H9 (cell line): ENCODE data around the gene MYT1. TPM values are rescaled to one million over a fixed set of nuclear protein-coding genes. Genes with fewer than 3 reads are reported as not detected.

ENCODE experiments used
- DNase-seq: peaks from one replicate; pipeline ENCODE4 v3.0.0-alpha.2; 2017
- H2AFZ ChIP-seq: one replicate; pipeline ENCODE4 v1.6.1; 2013; ENCODE audit warnings: mild to moderate bottlenecking, low read length, control low read depth, moderate library complexity
- H2AK5ac ChIP-seq: 2 replicates; pipeline ENCODE4 v1.6.1; 2013; ENCODE audit warnings: low read length, control low read depth, mixed read lengths; ENCODE audit not compliant: insufficient read length
- H2BK120ac ChIP-seq: one replicate; pipeline ENCODE4 v1.6.1; 2013; ENCODE audit warnings: low read depth, mild to moderate bottlenecking, low read length, control low read depth, inconsistent platforms; ENCODE audit not compliant: poor library complexity, severe bottlenecking
- H2BK12ac ChIP-seq: 2 replicates; pipeline ENCODE4 v1.6.1; 2013; ENCODE audit warnings: low read length, control low read depth, mixed read lengths, low read depth; ENCODE audit not compliant: insufficient read length
- H2BK15ac ChIP-seq: 2 replicates; pipeline ENCODE4 v1.6.1; 2013; ENCODE audit warnings: low read depth, low read length, control low read depth
- H2BK20ac ChIP-seq: one replicate; pipeline ENCODE4 v1.6.1; 2013; ENCODE audit warnings: low read depth, mild to moderate bottlenecking, low read length, control low read depth, inconsistent platforms; ENCODE audit not compliant: poor library complexity, severe bottlenecking
- H2BK5ac ChIP-seq: 2 replicates; pipeline ENCODE4 v1.6.1; 2013; ENCODE audit warnings: low read length, control low read depth, mixed read lengths; ENCODE audit not compliant: insufficient read length
- H3K14ac ChIP-seq: 2 replicates; pipeline ENCODE4 v1.6.1; 2013; ENCODE audit warnings: low read length, control low read depth; ENCODE audit not compliant: insufficient read depth
- H3K18ac ChIP-seq: 2 replicates; pipeline ENCODE4 v1.6.1; 2013; ENCODE audit warnings: low read depth, mild to moderate bottlenecking, mixed read lengths, low read length, control low read depth; ENCODE audit not compliant: insufficient read length
- H3K23ac ChIP-seq: 2 replicates; pipeline ENCODE4 v1.6.1; 2013; ENCODE audit warnings: low read length, control low read depth, mixed read lengths, low read depth; ENCODE audit not compliant: insufficient read length
- H3K23me2 ChIP-seq: 2 replicates; pipeline ENCODE4 v1.6.1; 2013; ENCODE audit warnings: low read depth, mild to moderate bottlenecking, mixed read lengths, low read length, control low read depth; ENCODE audit not compliant: insufficient read length, poor library complexity, severe bottlenecking
- H3K27ac ChIP-seq: 2 replicates; pipeline ENCODE4 v1.5.1; 2013; ENCODE audit warnings: low read length, control low read depth, mixed read lengths, low read depth; ENCODE audit not compliant: insufficient read length
- H3K27me3 ChIP-seq: 2 replicates; pipeline ENCODE4 v1.6.1; 2013; ENCODE audit warnings: low read length, control low read depth, inconsistent platforms; ENCODE audit not compliant: insufficient read depth
- H3K4ac ChIP-seq: 2 replicates; pipeline ENCODE4 v1.6.1; 2013; ENCODE audit warnings: low read depth, mild to moderate bottlenecking, control low read depth, inconsistent platforms, low read length, moderate library complexity
- H3K4me1 ChIP-seq: 2 replicates; pipeline ENCODE4 v1.6.1; 2013; ENCODE audit warnings: low read length, control low read depth, inconsistent platforms; ENCODE audit not compliant: insufficient read depth
- H3K4me2 ChIP-seq: 2 replicates; pipeline ENCODE4 v1.6.1; 2013; ENCODE audit warnings: low read length, control low read depth, mixed read lengths; ENCODE audit not compliant: insufficient read length, insufficient read depth
- H3K56ac ChIP-seq: 2 replicates; pipeline ENCODE4 v1.6.1; 2013; ENCODE audit warnings: low read depth, mild to moderate bottlenecking, mixed read lengths, low read length, control low read depth; ENCODE audit not compliant: insufficient read length
- H3K79me1 ChIP-seq: 2 replicates; pipeline ENCODE4 v1.6.1; 2013; ENCODE audit warnings: low read depth, mild to moderate bottlenecking, moderate library complexity, low read length, control low read depth, inconsistent platforms; ENCODE audit not compliant: insufficient read depth, poor library complexity, severe bottlenecking
- H3K79me2 ChIP-seq: 2 replicates; pipeline ENCODE4 v1.6.1; 2013; ENCODE audit warnings: low read length, control low read depth, inconsistent platforms; ENCODE audit not compliant: insufficient read depth
- H3K9ac ChIP-seq: 2 replicates; pipeline ENCODE4 v1.6.1; 2013; ENCODE audit warnings: low read length, control low read depth, mixed read lengths; ENCODE audit not compliant: insufficient read length; ENCODE audit errors: extremely low read depth
- H3K9me3 ChIP-seq: one replicate; pipeline ENCODE4 v1.6.1; 2013; ENCODE audit warnings: low read depth, low read length, inconsistent platforms; ENCODE audit not compliant: control insufficient read depth
- H3T11ph ChIP-seq: one replicate; pipeline ENCODE4 v1.6.1; 2013; ENCODE audit warnings: mild to moderate bottlenecking, low read length, control low read depth, inconsistent platforms
- H4K20me1 ChIP-seq: one replicate; pipeline ENCODE4 v1.6.1; 2013; ENCODE audit not compliant: control insufficient read depth, insufficient read length, insufficient read depth
- H4K5ac ChIP-seq: 2 replicates; pipeline ENCODE4 v1.6.1; 2013; ENCODE audit warnings: low read depth, mild to moderate bottlenecking, mixed read lengths, low read length, control low read depth; ENCODE audit not compliant: insufficient read length
- H4K8ac ChIP-seq: replicated peaks from 2 replicates; pipeline ENCODE4 v1.6.1; 2013; ENCODE audit warnings: low read length, control low read depth, mixed read lengths, low read depth; ENCODE audit not compliant: insufficient read length
- H4K91ac ChIP-seq: 2 replicates; pipeline ENCODE4 v1.6.1; 2013; ENCODE audit warnings: low read depth, mild to moderate bottlenecking, moderate library complexity, mixed read lengths, low read length, control low read depth; ENCODE audit not compliant: insufficient read length
- H3K27ac Mint-ChIP-seq, 3 experiments: 2 replicates in 2 of 3; 3 replicates in 1 of 3; pipeline ENCODE4 v1.8.0; 2020 to 2021; ENCODE audit warnings: mixed read lengths in 3 of 3, mild to moderate bottlenecking in 1 of 3, moderate library complexity in 1 of 3
- H3K27me3 Mint-ChIP-seq: 2 replicates; pipeline ENCODE4 v1.8.0; 2021; ENCODE audit warnings: low read depth, mild to moderate bottlenecking, moderate library complexity, mixed read lengths
- H3K36me3 Mint-ChIP-seq, 3 experiments: 2 replicates in 2 of 3; 3 replicates in 1 of 3; pipeline ENCODE4 v1.8.0; 2020 to 2021; ENCODE audit warnings: low read depth in 3 of 3, mixed read lengths in 3 of 3; ENCODE audit not compliant: insufficient read depth in 1 of 3
- H3K4me1 Mint-ChIP-seq, 2 experiments: 2 replicates each; pipeline ENCODE4 v1.8.0; 2020; ENCODE audit warnings: mixed read lengths in 2 of 2
- H3K4me3 Mint-ChIP-seq, 2 experiments: 2 replicates in 1 of 2; 3 replicates in 1 of 2; pipeline ENCODE4 v1.8.0; 2020 to 2021; ENCODE audit warnings: mild to moderate bottlenecking in 2 of 2, mixed read lengths in 2 of 2, moderate library complexity in 1 of 2
- H3K9me3 Mint-ChIP-seq, 2 experiments: 2 replicates in 1 of 2; 3 replicates in 1 of 2; pipeline ENCODE4 v1.8.0; 2020; ENCODE audit warnings: mild to moderate bottlenecking in 2 of 2, mixed read lengths in 2 of 2, moderate library complexity in 1 of 2
- CTCF ChIP-seq: fragments of 200-600 bp; sonication (generic); conservative IDR thresholded peaks from 3 replicates; pipeline ENCODE4 v1.8.0; 2021; ENCODE audit warnings: antibody characterized with exemption, mild to moderate bottlenecking
- WGBS: extraction: QIAGEN DNeasy Blood & Tissue Kit; methylation state at CpG from one replicate; pipeline ENCODE4 v1.1.7; 2013; ENCODE audit warnings: missing lambda C conversion rate, low lambda C conversion rate, mixed read lengths; ENCODE audit not compliant: insufficient read length; ENCODE audit errors: extremely low coverage; 5-methylcytosine and 5-hydroxymethylcytosine counted together
- total RNA-seq: library from RNA; stranded (reverse); gene quantifications from 2 replicates; pipeline ENCODE4 v1.2.1, GENCODE V29; 2021

Gene MYT1
- total RNA-seq, 1 experiment from 2014 or later, result 0.79 TPM

- no peaks in the 10 kb centered on the region for H3K23me2 ChIP-seq
- Mint-ChIP-seq H3K27ac (no peak overlapping the region; a peak in 1 of 7 replicates), H3K9me3 (no peaks in the 10 kb centered on the region), H3K27me3 (peaks cover 7% of the 10 kb centered on the region), H3K4me3 (no peak overlapping the region), H3K36me3 (peaks cover 0 to 1% (median 0%) of the 10 kb centered on the region in 3 experiments; a peak in 2 of 7 replicates), H3K4me1 (peaks cover 5 to 6% of the 10 kb centered on the region in 2 experiments)
- no peak overlapping the region for H4K5ac ChIP-seq
- H3T11ph ChIP-seq, result no peak overlapping the region
- H3K14ac ChIP-seq, result no peak overlapping the region
- DNase-seq, result no peak
- H2BK120ac ChIP-seq, result no peak overlapping the region
- no CpG with 5 or more reads among the region's 13 CpGs for WGBS
- no peaks in the 10 kb centered on the region for H3K27me3 ChIP-seq
- H3K18ac ChIP-seq, result no peak overlapping the region
- no peaks in the 10 kb centered on the region for H3K4me1 ChIP-seq
- no peak overlapping the region for H3K9ac ChIP-seq
- no peak overlapping the region for H3K4me2 ChIP-seq
- no peak overlapping the region for H2BK5ac ChIP-seq
- H4K91ac ChIP-seq, result no peak overlapping the region
- H3K56ac ChIP-seq, result no peak overlapping the region
- no peak overlapping the region for H2BK20ac ChIP-seq
- no peak overlapping the region for H3K27ac ChIP-seq
- H4K8ac ChIP-seq, result no peak overlapping the region
- no peak overlapping the region for H2BK15ac ChIP-seq
- no peaks in the 10 kb centered on the region for H4K20me1 ChIP-seq
- H3K79me1 ChIP-seq, result no peaks in the 10 kb centered on the region
- H3K9me3 ChIP-seq, result no peaks in the 10 kb centered on the region
- no peak overlapping the region for H2AK5ac ChIP-seq
- H3K4ac ChIP-seq, result no peak overlapping the region
- H2AFZ ChIP-seq, result no peak overlapping the region
- no peak overlapping the region for H2BK12ac ChIP-seq
- no peak overlapping the region for H3K23ac ChIP-seq
- H3K79me2 ChIP-seq, result no peaks in the 10 kb centered on the region
- no peak for TF ChIP-seq CTCF
Observed at GRCh38 chr20:64217539-64218221, 53.4 kb downstream of the MYT1 start.
